ENCODE measurements around the gene RPTOR.
"Not testable (repeated sequence)": the region's sequence is repeated elsewhere in the genome, so short reads cannot be mapped to it uniquely, and the experiment has no call there.

RPTOR gene

DNA sequence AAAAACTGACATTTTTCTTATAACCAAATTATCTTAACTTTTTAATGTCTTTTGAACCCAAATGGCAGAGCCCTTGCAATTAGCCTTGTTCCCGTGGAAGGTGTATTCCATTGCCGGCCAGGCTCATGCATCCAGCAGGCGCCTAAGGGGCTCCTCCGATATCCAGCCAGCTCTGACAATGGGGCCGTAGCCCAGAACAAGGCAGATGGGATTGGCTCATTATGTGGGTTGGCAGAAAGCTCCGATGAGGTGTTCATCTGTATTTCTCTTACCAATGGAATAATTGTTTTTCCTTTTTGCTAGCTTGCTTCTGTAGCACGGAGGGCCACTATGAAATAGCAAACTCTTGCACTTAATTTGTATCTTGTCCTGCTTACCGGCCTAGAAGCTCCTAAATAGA, 238.8 kb downstream of the RPTOR start:
- DNase-seq (ENCODE audit: low read depth) = no peak

DNA sequence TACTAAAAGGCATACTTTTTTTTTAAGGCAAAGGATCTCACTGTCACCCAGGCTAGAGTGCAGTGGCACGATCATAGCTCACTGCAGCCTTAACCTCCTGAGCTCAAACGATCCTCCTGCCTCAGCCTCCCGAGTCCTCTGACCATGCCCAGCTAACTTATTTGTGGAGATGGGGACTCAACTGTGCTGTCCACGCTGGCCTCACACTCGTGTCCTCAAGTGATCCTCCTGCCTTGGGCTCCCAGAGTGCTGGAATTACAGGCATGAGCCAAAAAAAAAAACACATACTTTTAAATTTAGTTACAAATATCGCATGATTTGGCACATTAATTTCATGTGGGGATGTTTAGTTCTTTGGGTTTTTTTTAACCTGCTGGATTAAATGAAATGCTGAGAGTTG, 239.3 kb downstream of the RPTOR start:
- no peak for DNase-seq (ENCODE audit: low read depth)

DNA sequence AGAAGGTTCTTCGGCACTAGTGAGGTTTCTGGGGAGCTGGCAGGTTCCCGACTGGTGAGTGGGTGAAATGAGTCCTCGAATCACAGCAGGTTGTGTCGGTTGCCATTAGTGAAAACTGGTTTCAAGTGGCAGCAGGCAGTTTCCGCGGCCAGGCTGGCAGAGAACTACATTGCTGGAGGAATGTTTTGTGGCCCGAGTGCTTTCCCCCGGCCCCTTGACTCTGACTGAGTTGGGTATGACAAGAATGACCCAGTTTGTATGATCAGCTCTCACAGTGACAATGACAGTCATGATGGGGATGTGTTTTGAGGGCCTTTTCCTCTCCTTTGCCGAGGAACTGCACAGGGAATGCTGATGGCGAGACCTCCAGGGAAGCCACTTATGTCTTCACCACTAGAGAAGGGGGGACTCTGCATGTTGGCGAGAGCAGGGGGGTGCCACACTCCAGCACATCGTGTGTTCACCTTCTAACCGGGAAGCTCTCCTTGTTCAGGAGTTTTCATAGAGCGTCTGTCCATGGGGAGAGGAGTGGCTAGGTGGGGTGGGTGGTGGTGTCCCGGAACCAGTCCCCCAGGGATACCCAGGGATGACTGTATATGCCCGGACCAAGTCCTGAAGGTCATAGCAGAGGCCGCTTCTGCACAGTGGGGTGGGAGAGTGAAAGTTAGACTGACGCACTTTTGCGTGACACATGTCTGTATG, 241.0 kb downstream of the RPTOR start:
- no peak for DNase-seq (ENCODE audit: low read depth)

DNA sequence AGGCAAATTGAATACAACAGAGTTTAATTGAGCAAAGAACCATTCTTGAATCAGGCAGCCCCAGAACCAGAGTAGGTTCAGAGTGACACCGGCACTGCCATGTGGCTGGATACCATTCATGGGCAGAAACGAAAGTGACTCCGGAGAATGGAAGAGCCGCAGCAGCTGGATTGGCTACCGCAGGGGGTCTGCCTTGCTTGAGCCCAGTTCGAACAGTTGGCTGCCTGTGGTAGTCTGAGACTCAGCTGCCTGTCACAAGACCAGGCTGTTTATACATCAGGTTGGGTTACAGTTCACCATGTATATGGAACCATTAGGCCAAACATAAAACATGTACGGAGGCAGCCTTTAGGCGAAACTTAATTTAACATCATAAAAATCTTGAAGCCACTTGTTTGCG, 241.8 kb downstream of the RPTOR start:
- DNase-seq (ENCODE audit: low read depth) = no peak

DNA sequence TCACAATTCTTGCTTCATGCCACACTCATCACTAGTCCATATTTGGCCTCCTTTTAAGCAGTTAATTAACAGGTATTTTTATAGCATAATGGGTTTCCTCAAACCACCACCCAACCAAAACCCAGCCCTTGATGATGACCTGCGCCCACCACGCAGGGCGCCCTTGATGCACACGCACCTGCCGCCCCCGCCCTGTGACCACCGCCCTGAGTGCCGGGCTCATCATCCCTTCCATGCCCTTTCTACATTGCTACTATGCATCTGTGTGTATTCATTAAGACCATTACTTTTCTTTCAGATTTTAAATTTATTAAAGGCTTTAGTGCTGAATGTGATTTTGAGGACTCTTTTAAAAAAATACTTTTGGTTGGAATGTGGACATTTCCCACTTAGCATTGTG, 242.2 kb downstream of the RPTOR start:
- DNase-seq (ENCODE audit: low read depth) = no peak

DNA sequence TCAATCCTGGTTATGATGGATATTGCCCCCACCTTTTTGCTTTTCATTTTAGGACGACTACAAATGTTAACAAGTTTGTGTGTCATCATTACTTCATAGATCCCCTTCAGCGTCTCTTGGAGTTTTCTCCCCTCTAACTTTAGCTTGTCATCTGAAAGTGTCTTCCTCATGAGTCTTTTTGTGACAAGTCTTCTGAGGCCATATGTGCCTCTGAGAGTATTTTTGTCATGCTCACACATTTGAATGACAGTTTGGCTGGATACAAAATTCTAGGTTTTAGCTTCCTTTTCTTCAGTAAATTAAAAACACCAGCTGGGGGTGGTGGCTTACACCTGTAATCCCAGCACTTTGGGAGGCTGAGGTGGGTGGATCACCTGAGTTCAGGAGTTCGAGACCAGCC, 243.2 kb downstream of the RPTOR start:
- DNase-seq (ENCODE audit: low read depth) = no peak

DNA sequence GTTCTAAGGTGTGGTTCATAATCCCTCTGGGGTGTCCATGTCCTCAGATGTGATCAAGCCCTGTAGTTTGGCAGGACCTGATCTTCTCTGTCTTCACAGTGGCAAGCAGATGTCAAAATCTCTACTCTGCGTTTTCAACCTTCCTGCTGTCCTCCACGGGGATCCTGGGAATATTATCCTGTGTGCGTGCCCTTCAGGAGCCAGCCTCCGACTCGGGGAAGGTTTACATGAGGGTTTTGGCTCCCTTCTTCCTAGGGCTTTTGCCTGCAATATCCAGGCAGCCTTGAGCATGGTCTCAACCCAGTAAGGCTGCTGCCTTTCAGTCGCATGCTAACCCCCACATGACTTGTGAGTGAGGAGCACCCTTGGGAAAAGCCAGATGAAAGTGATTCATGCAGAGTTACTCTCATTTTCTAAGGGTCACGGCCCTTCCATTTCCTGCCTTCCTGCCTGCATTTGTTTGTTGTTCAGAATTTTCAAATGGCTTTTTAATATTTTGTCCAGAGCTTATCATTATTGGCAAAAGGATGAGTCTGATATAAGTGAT, 244.8 kb downstream of the RPTOR start:
- peak; percentile 98 for DNase-seq (ENCODE audit: low read depth)

DNA sequence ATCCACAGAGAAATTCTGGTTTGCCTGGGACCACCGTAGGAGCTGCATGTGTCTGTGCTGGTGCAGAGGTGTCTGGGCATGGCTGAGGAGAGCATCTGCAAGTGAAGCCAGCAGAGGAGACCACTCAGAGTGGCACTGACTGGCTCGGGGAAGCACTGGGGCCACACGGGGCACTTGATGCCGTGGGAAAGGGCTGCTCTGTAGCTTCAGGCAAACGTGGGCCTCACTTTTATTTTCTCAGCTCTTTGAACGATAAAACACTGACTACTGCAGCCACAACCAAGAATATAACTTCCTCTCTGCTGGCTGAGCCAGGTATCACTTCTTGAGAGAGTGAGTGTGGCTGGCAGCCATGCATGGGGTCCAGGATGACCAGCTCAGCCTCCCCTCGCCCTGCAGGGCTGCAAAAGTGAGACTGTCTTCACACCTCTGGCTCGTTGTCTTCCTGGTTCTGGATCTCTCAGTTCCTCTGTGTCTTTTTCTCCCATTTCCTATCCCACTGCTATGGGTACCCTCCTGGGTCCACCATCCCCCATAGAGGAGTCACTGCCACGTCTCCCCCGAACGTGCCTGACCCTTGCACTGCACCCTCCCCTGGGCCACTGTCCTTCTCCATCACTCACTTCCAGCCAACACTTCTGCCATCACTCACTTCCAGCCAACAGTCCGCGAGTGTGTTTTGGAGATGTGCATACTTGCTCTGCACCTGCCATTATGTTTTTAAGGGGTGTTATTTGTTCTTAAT, 245.6 kb downstream of the RPTOR start:
- peak; percentile 54 for DNase-seq (ENCODE audit: low read depth)

DNA sequence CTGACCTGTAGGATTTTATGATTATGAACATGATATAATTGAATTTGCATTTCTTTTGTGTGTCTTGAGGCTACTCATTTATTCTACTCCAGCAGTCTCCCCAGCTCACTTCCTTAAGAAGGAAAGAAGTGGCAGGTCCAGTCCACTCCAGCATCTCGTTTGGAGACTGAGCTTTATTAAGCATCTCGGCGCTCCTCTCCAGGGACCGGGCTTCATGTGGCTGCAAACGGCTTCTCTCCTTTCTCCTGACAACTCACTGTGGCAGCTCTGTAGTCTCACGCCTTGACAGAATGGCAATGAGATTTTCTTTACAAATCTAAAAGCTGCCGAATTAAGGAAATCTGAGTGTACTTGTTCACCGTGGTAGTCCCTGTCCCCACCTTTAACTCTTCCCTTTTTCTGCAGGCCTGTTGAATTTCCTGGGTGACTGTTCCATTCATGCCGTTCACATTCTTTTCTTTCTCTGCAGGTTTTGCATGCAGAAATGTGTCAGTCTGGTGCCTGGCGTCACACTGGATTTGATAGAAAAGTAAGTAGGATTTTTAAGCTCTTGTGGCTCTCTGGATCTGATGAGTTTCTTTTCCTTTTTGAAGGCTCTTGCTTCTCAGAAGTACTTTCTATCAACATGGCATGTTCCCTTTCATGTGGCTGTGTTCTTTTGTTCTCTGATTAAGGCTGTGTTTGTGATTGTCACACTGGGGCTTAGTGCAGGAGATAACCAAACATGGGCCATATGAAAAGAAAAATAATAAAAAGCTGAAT, 246.5 kb downstream of the RPTOR start:
- no peak for DNase-seq (ENCODE audit: low read depth)

DNA sequence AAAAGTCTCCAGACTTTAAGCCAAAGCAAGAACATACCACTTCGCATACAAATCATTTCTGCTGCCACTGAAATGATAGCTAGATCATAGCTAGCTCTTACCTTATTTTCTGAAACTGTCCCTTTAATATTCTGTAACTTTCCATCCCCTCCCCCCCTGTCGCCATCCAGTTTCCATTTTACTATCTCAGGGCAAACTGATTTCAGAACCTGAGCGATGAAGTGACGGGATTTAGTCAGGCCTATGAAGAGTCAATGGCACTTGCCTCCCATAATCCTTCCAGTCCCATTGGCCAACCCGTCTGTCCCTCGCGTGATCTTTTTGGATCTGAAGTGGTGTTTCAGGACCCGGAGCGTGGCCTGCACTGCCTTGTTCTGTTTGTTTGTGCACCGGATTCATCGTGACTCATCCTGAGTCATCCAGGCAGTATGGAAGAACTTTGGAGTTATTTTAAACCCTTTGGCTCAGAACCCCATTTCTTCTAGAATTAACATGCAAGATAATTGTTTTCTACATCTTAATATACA, 247.2 kb downstream of the RPTOR start:
- peak; percentile 100 for DNase-seq (ENCODE audit: low read depth)

DNA sequence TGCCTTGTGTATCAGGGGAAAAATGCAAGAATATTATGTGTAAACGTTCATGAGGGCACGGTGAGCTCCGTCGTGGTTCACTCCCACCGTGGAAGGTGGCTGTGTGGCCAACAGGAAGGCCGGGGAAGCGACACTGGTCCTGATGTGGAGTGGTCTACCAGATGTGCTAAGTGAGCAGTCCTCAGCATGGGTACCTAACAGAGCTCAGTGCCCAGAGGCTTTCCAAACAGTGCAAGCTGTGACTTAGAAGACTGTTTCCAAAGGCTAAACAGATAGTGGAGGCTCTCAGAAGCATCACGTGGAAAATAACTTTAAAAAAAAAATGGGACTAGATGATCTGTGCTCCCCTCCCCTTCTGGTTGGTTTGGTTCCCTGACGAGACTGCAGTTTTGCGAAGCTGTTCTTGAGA, 247.7 kb downstream of the RPTOR start:
- DNase-seq (ENCODE audit: low read depth) = no peak

DNA sequence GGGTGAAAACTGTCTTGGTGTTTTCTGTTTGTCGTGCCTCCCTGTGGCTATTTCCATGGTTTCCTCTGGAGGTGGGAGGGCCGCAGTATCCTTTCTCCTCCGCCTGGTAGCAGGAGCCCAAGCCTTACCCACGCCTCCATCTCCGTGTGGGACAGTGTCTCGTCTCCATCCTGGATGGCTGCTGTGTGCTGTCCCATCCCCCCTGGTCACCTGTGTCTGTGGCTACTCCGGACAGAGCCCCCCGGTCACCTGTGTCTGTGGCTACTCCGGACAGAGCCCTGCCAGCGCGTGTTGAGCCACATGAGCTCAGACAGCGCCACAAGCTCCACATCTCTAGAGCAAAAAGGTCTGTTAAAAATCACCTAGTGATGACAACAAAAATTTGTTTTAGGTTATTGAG, 248.8 kb downstream of the RPTOR start:
- no peak for DNase-seq (ENCODE audit: low read depth)

DNA sequence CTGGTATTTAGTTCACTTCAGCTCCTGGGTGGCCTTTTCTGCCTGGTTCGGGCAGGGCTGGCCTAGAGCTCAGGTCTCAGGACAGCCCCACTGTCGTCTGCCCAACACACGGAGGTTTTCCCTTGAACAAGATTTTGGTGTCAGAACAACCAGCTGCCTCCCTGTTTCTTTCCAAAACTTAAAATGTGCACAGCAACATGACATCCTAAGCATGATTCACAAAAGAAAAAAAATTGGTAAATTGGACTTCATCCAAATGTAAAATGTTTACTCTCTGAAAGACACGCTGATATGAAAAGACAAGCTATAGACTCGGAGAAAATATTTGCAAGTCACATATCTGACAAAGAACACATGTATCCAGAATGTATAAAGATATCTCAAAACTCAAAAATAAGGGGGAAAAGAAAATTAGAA, 249.2 kb downstream of the RPTOR start:
- peak; percentile 25 for DNase-seq (ENCODE audit: low read depth)

DNA sequence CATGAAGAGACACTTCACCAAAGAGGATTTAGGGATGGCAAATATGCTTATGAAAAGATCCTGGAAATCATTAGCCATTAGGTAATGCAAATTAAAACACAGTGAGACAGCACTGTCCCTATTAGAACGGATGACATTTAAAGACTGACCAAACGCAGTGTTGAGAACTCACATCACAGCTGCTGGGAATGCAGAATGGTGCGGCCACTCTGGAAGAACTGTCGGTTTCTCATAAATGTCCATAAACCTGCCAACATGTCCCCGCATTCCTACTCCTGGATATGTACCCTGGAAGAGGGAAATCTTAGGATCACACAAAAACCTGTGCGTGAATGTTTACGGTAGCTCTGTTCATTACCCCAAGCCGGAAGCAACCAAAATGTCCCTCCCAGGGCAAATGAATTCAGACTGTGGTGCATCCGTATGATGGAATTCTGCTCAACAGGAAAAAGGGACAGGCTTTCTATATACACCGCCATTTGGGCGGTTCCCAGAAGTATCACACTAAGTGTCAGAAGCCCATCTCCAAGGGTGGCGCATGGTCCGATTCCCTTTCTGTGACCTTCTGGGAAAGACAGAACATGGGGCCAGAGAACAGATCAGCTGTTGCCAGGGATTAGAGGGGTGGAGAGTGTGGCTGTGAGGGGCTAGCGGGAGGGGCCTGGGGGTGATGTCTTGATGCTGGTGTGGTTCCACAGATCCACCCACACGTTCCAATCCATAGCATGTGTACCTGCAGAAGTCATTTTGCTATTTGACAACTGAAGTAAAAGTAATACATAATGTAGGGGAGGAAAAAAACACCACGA, 249.8 kb downstream of the RPTOR start:
- DNase-seq (ENCODE audit: low read depth) = no peak

DNA sequence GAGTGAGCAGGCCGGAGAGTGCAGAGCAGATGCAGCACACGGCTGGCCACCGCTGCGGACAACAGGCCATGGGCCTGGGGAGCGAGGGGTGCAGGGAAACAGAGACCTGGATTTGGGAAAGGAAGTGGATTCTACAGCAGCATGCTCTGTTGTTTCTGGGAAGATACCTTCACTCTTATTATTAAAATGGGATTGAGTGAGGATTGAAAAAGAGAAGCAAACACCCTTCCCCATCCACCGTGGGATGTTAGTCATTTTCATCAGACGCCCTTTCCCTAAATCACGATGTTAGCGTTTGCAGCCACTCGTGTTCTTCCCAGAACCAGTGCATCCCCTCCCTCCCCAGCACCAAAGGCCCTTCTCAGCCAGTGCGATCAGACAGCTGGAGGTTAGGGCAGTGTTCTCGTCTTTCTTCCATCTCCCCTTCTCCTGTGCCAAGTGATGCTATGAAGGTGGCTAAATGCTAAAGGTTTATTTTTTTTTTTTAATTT, 250.5 kb downstream of the RPTOR start:
- no peak for DNase-seq (ENCODE audit: low read depth)

DNA sequence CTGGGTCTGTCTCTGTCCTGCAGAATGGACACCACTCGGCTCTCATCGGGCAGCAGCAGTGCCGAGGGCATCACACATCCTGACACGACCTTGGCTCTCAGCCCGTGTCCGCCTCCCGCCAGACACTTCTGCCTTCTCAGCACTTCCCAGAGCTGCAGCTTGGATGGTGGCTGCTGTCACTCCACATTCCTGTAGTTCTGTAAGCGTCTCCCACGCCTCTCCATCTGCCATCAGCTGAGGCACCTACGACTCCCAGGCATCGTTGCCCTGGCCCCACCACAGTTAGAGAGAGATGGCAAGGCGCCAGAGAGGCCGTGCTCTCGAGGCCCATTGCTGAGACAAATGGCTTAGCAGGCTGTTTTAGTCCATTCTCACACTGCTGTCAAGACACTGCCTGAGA, 251.1 kb downstream of the RPTOR start:
- DNase-seq (ENCODE audit: low read depth) = no peak

DNA sequence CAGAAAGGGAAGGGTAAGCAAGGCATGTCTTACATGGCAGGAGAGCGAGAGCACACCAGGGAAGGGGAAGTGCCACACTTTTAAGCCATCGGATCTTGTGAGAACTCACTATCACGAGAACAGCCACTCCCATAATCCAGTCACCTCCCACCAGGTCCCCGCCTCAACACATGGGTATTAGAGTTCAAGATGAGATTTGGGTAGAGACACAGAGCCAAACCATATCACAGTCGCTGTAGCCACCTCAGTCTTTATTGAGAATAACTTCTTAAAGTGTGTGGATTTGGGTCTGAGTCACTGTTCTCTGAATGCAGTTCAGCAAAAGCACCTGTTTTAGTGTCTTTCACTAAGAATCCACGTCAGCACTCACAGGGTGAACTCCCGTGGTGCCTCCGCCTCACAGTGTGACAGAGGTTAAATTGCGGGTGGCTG, 251.8 kb downstream of the RPTOR start:
- no peak for DNase-seq (ENCODE audit: low read depth)

DNA sequence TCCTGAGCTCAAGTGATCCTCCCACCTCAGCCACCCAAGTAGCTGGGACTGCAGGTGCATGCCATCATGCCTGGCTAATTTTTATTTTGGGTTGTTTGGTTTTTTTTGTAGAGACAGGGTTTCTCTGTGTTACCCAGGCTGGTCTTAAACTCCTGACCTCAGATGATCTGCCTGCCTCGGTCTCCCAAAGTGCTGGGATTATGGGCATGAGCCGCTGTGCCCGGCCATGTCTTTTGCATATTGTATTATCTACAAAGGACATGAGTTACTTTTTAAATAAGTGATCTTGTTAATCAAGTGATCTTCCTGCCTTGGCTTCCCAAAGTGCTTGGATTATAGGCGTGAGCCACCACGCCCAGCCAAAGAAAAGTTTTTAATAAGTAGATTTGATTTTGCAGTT, 252.6 kb downstream of the RPTOR start:
- not testable (repeated sequence) for DNase-seq (ENCODE audit: low read depth)

DNA sequence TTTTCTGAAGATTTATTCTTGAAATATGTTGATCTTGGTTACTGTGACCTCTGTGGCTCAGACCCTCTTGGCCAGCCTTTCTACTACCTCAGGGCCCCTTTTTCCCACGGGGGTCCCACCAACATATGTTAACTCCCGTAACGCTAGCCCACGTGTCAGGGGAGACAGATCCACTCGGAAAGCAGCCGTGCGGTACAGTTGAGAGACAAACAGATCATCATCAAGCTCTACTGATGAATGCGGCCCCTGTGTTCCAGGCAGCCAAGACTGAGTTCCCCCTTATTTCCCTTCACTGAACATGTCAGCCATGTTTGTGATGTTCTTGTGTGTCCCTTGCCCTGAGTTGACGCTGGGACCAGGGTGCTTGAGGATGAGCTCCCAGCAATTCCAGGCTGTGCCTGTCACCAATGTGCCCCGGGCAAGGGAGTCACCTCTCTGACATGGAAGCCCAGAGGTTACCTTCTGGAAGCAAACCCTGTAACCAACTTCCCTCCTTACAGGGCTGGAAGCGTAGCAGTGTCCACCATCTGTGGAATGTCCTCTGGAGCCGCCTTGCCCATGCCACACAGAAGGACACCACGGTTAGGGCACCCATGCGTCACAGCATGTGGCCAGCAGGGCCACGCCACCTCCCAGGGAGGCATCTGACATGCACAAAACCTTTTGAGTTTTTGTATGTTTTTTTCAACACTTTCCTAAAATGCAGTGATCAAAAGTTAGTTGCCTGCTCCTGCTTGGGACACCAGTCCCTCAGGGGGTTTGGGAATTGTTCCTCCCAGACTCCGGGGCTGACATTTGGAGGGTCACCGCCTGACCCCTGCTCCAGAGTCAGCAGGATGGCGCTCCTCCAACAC, 253.3 kb downstream of the RPTOR start:
- no peak for DNase-seq (ENCODE audit: low read depth)

All from ELR (cell line).